Cerebellar nuclear complex (tissue), 1 donor: ENCODE results near the gene SLAMF7.
"Not testable (repeated sequence)": the region's sequence is repeated elsewhere in the genome, so short reads cannot be mapped to it uniquely, and the experiment has no call there.

ENCODE experiments used
- DNase-seq, 2 experiments: peaks; one replicate each; lab custom pipeline; 2025; lab: John Stamatoyannopoulos, UW

Gene SLAMF7

GRCh38 chr1:160720356-160721085 is 18.5 kb upstream of the SLAMF7 start:
- DNase-seq: no peak

- no peak for DNase-seq
Observed at GRCh38 chr1:160721473-160721872, 17.6 kb upstream of the SLAMF7 start.

- no peak for DNase-seq
Observed at GRCh38 chr1:160722726-160723125, 16.3 kb upstream of the SLAMF7 start.

GRCh38 chr1:160723332-160723731 is 15.7 kb upstream of the SLAMF7 start:
- DNase-seq: no peak

- no peak for DNase-seq
Observed at GRCh38 chr1:160724465-160725242, 14.4 kb upstream of the SLAMF7 start.

- no peak for DNase-seq
Observed at GRCh38 chr1:160726114-160726497, 12.9 kb upstream of the SLAMF7 start.

- no peak for DNase-seq
Observed at GRCh38 chr1:160726498-160727315, 12.3 kb upstream of the SLAMF7 start.

GRCh38 chr1:160727316-160727640 is 11.8 kb upstream of the SLAMF7 start:
- no peak for DNase-seq

- not testable (repeated sequence) for DNase-seq
Observed at GRCh38 chr1:160731564-160731963, 7.5 kb upstream of the SLAMF7 start.

- no peak for DNase-seq
Observed at GRCh38 chr1:160731990-160732389, 7.1 kb upstream of the SLAMF7 start.

- no peak for DNase-seq
Observed at GRCh38 chr1:160733898-160734297, 5.1 kb upstream of the SLAMF7 start.

- no peak for DNase-seq
Observed at GRCh38 chr1:160734301-160734700, 4.7 kb upstream of the SLAMF7 start.

GRCh38 chr1:160738271-160738670 is 776 bp upstream of the SLAMF7 start:
- no peak for DNase-seq

GRCh38 chr1:160740133-160740688 is 1.2 kb downstream of the SLAMF7 start:
- no peak for DNase-seq

- no peak for DNase-seq
Observed at GRCh38 chr1:160741092-160741501, 2.0 kb downstream of the SLAMF7 start.

- DNase-seq: no peak
Observed at GRCh38 chr1:160741612-160742348, 2.7 kb downstream of the SLAMF7 start.

- no peak for DNase-seq
Observed at GRCh38 chr1:160742428-160743127, 3.5 kb downstream of the SLAMF7 start.

- DNase-seq: no peak
Observed at GRCh38 chr1:160743266-160743665, 4.2 kb downstream of the SLAMF7 start.

GRCh38 chr1:160744199-160744851 is 5.3 kb downstream of the SLAMF7 start:
- DNase-seq: no peak

- DNase-seq: no peak
Observed at GRCh38 chr1:160744852-160745520, 5.9 kb downstream of the SLAMF7 start.
